K562 (cell line): ENCODE measurements around the gene KCNK16. TPM values are rescaled to one million over a fixed set of nuclear protein-coding genes. Genes with fewer than 3 reads are reported as not detected.

Experiments used
- ATAC-seq: fragments of 200-7000 bp; cut with Tn5 transposase; 3 replicates; pipeline ENCODE4 v1.9.1; 2020; ENCODE audit warnings: moderate library complexity
- BruUV-seq: library from RNA; stranded (reverse); fragments of 400-500 nt; replicated peaks from 2 replicates; lab custom pipeline; 2021; lab: Mats Ljungman, UMichigan
- CTCF ChIA-PET: fragments of 300-600 bp; formaldehyde crosslinking; extraction: SDS; loops from one replicate; lab custom pipeline; 2021; ENCODE audit warnings: low intra/inter-chr PET ratio; lab: Yijun Ruan, JAX
- POLR2A ChIA-PET: fragments of 300-600, 350-650 bp; sonication (Branson Sonifier 250); formaldehyde crosslinking; extraction: SDS; loops from one replicate; lab custom pipeline; 2021; ENCODE audit warnings: antibody characterized with exemption, inconsistent platforms; lab: Yijun Ruan, JAX
- DNase-seq, 4 experiments: peaks; one replicate each; pipeline versions ENCODE4 v3.0.0 to v3.0.0-alpha.2; 2011 to 2018; ENCODE audit warnings: low spot score in 3 of 4, mixed read lengths in 3 of 4; ENCODE audit errors: extremely low read depth in 1 of 4
- FAIRE-seq: peaks from 2 replicates; lab custom pipeline; 2011; peaks lifted over from hg19 to GRCh38; lab: Jason Lieb, UNC
- H2AFZ ChIP-seq: 2 replicates; pipeline ENCODE4 v1.6.0; 2011; ENCODE audit warnings: low read depth, low read length, control low read depth, inconsistent platforms
- H3K27ac ChIP-seq: fragments of 200-600 bp; 3 replicates; pipeline ENCODE4 v1.8.0; 2011; ENCODE audit warnings: low read depth, mild to moderate bottlenecking, control low read depth, inconsistent platforms, low read length, moderate library complexity, mixed read lengths; ENCODE audit errors: extremely low read depth
- H3K27me3 ChIP-seq, 2 experiments: fragments of 300-600 bp in 1 of 2; 2 replicates in 1 of 2; 3 replicates in 1 of 2; pipeline versions ENCODE4 v1.6.0 to v1.8.0; 2011; ENCODE audit warnings: inconsistent platforms in 2 of 2, low read length in 2 of 2, mild to moderate bottlenecking in 1 of 2, mixed read lengths in 1 of 2, moderate library complexity in 1 of 2; ENCODE audit not compliant: control insufficient read depth in 2 of 2, insufficient read depth in 2 of 2
- H3K36me3 ChIP-seq: fragments of 300-600 bp; 3 replicates; pipeline ENCODE4 v1.8.0; 2011; ENCODE audit warnings: mild to moderate bottlenecking, low read length, inconsistent platforms; ENCODE audit not compliant: control insufficient read depth, insufficient read depth
- H3K4me1 ChIP-seq, 2 experiments: fragments of 200-600 bp in 1 of 2; replicated peaks in 1 of 2; 2 replicates in 1 of 2; 3 replicates in 1 of 2; pipeline versions ENCODE4 v1.5.1 to v1.8.0; 2011; ENCODE audit warnings: inconsistent platforms in 2 of 2, low read length in 2 of 2, mild to moderate bottlenecking in 1 of 2, mixed read lengths in 1 of 2, moderate library complexity in 1 of 2; ENCODE audit not compliant: control insufficient read depth in 2 of 2, insufficient read depth in 2 of 2
- H3K4me2 ChIP-seq: 2 replicates; pipeline ENCODE4 v1.6.1; 2011; ENCODE audit warnings: low read length, control low read depth, inconsistent platforms, mixed read lengths; ENCODE audit not compliant: insufficient read depth
- H3K4me3 ChIP-seq: fragments of 200-600 bp; sonication (generic), shearing (Covaris generic); 2 replicates; pipeline ENCODE4 v1.5.1; 2016; ENCODE audit warnings: control low read depth, inconsistent platforms
- H3K79me2 ChIP-seq: fragments of 200-600 bp; 3 replicates; pipeline ENCODE4 v1.8.0; 2011; ENCODE audit warnings: low read length, inconsistent platforms; ENCODE audit not compliant: control insufficient read depth, insufficient read depth
- H3K9ac ChIP-seq, 2 experiments: 2 replicates each; pipeline versions ENCODE4 v1.6.0 to v1.6.1; 2011; ENCODE audit warnings: low read depth in 2 of 2, low read length in 2 of 2, control low read depth in 1 of 2, inconsistent platforms in 1 of 2, mild to moderate bottlenecking in 1 of 2, mixed read lengths in 1 of 2; ENCODE audit not compliant: insufficient read depth in 1 of 2
- H3K9me1 ChIP-seq: one replicate; pipeline ENCODE4 v1.6.0; 2011; ENCODE audit warnings: inconsistent platforms, mild to moderate bottlenecking, low read length, moderate library complexity; ENCODE audit not compliant: control insufficient read depth, insufficient read depth
- H3K9me3 ChIP-seq: replicated peaks from 2 replicates; pipeline ENCODE4 v1.5.1; 2011; ENCODE audit warnings: low read depth, low read length, inconsistent platforms; ENCODE audit not compliant: control insufficient read depth, insufficient read depth
- H4K20me1 ChIP-seq: replicated peaks from 2 replicates; pipeline ENCODE4 v1.6.1; 2011; ENCODE audit warnings: low read length, inconsistent platforms, mixed read lengths; ENCODE audit not compliant: control insufficient read depth, insufficient read depth
- ETV1 ChIP-seq: fragments of 450-650 bp; conservative IDR thresholded peaks from 2 replicates; pipeline ENCODE4 v1.6.1; 2016; ENCODE audit warnings: missing genetic modification characterization, control low read depth, low read depth, missing compliant biosample characterization
- KHSRP ChIP-seq: fragments of 450-650 bp; IDR thresholded peaks from 2 replicates; pipeline ENCODE4 v1.6.1; 2017
- KLF1 ChIP-seq: fragments of 450-650 bp; IDR thresholded peaks from 2 replicates; pipeline ENCODE4 v1.6.1; 2016; ENCODE audit warnings: missing genetic modification characterization, missing compliant biosample characterization
- ZNF644 ChIP-seq: fragments of 200-800 bp; sonication (Bioruptor generic); IDR thresholded peaks from 2 replicates; pipeline ENCODE4 v1.6.1; 2016; ENCODE audit warnings: low read depth, missing genetic modification characterization, missing compliant biosample characterization
- whole genome bisulfite sequencing: fragments of 100-300 bp; shearing (Covaris generic); methylation state at CpG from one replicate; pipeline ENCODE4 v1.1.6; 2016; ENCODE audit warnings: low coverage, mixed read lengths; ENCODE audit not compliant: insufficient coverage; ENCODE audit errors: missing lambda C conversion rate; 5-methylcytosine and 5-hydroxymethylcytosine counted together
- in situ Hi-C: fragments of 300-500 bp; cut with MboI; formaldehyde crosslinking; loops from 4 replicates; pipeline ENCODE4 v1.15.0; 2018; ENCODE audit warnings: inconsistent platforms, mixed read lengths
- intact Hi-C: fragments of 100-400 bp; cut with micrococcal nuclease; formaldehyde crosslinking; loops from 2 replicates; pipeline ENCODE4 v1.14.2; 2022
- polyA plus RNA-seq, 8 experiments: library from polyadenylated mRNA; depleted of rRNA in 4 of 8; stranded (reverse) in 5 of 8; unstranded in 3 of 8; fragments of >200 nt; fragmentation: Nextera tagmentation in 2 of 8; fragmentation: Illumina TruSeq in 1 of 8; extraction: Ambion mirVana in 2 of 8; extraction: Trizol in 1 of 8; gene quantifications; 2 replicates each; pipeline versions ENCODE4 v1.2.1 to v1.2.3, GENCODE V29; 2011 to 2014; ENCODE audit warnings: inconsistent platforms in 1 of 8, missing spikeins in 1 of 8
- total RNA-seq, 7 experiments: library from RNA; depleted of rRNA in 6 of 7; stranded (reverse); fragments of >200 nt in 6 of 7; fragmentation: Illumina TruSeq in 2 of 7; extraction: Trizol in 2 of 7; gene quantifications; 2 replicates each; pipeline versions ENCODE4 v1.2.1 to v1.2.3, GENCODE V29; 2011 to 2021; ENCODE audit warnings: low replicate concordance in 1 of 7

KCNK16 gene
- total and polyA plus RNA-seq, 9 of the 15 experiments (the other 6 are each of a cell fraction or from before 2014, with no cell fraction given) = not detected

DNA sequence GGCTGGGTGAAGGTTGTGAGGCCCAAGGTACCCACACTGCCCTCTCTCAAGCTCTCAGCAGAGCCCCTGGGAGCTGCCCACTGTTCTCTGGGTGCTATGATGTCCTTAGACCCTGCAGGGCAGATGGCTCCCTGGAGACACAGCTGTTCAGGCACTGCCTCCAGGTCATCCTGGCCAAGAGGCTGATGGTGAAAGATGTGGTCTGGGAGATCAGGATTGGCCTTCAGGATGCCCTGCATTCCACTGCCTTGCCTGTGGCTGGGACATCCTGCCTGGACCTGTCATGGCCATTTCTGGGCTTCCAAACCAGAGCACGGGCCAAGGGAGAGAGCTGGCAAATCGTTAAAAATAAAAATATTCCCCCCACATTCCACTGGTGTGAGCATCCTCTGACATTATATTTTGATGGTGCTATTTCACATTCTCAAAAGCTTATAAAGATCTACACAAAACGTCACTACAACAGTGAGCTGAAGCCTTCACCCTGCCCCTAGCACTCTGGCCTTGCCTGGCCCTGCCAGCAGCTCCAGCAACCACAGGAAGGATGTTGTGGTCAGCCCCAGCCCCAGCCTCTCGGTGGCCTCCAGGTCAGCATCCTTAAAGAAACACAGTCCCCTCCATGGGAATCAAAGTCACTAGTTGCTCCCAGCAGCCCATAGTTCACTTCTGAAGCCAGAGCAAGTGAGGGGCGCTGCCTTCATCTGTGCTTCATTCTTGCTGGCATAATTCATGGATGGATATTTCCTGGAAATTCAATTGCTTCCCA lies 13.5 kb upstream of the KCNK16 start:
- Histone ChIP-seq H3K4me1 (no peaks in the 10 kb centered on the region), H2AFZ (no peak overlapping the region), H3K27me3 (peaks cover 7 to 33% of the 10 kb centered on the region in 2 experiments; a peak in 3 of 5 replicates)
- BruUV-seq = no TSS peak
- no peak for TF ChIP-seq KLF1 (tag)
- TF ChIP-seq ZNF644 (tag) = no peak
- no peak for TF ChIP-seq KHSRP
- TF ChIP-seq ETV1 = 0 out of 2 replicates have a peak, but pooled peaks have one; percentile 27
- TF ChIP-seq, all 486 proteins: peak for 1
- no peak for FAIRE-seq
- DNase-seq = no peak
- Histone ChIP-seq H3K27ac (no peak overlapping the region), H3K9me1 (no peaks in the 10 kb centered on the region), H3K79me2 (no peaks in the 10 kb centered on the region), H3K4me3 (no peak overlapping the region), H3K9me3 (no peaks in the 10 kb centered on the region), H4K20me1 (0 out of 2 replicates have a peak, but pooled peaks cover 5% of the 10 kb centered on the region), H3K36me3 (no peaks in the 10 kb centered on the region), H3K9ac (no peak overlapping the region), H3K4me2 (no peak overlapping the region)
- peak; percentile 53; the same call in 2 of the 3 replicates for ATAC-seq
- intact Hi-C loops = no loop called here
- in situ Hi-C loops = no loop called here
- 2% methylated on average over 5 of the region's 5 CpGs for WGBS
- ChIA-PET POLR2A (interaction anchor here (0.6 to 0.8 kb wide), 2 partner anchors 1126 to 1714 kb away, joined by 3 read pairs; no protein-coding TSS in a partner anchor), CTCF (no interaction called here)
